NB4 (cell line): ENCODE results near the gene PARD3.

Experiments
- DNase-seq: peaks from one replicate; pipeline ENCODE4 v3.0.0; 2010; ENCODE audit warnings: low read depth
- H3K4me3 ChIP-seq: one replicate; pipeline ENCODE4 v1.5.1; 2011; ENCODE audit warnings: mild to moderate bottlenecking, low read depth, low read length, moderate library complexity
- MYC ChIP-seq: IDR thresholded peaks from 2 replicates; pipeline ENCODE4 v1.6.1; 2011; ENCODE audit warnings: low read depth, low read length
- POLR2A ChIP-seq: IDR thresholded peaks from 2 replicates; pipeline ENCODE4 v1.6.1; 2011; ENCODE audit warnings: mild to moderate bottlenecking; ENCODE audit not compliant: insufficient read length; ENCODE audit errors: extremely low read depth
- TF ChIP-seq, protein P1 (sequence below): IDR thresholded peaks from one replicate; pipeline ENCODE4 v1.5.1; 2012; ENCODE audit warnings: low read depth, low read length
- TF ChIP-seq, protein P2 (sequence below): IDR thresholded peaks from 2 replicates; pipeline ENCODE4 v1.6.1; 2011; ENCODE audit warnings: low read depth, low read length

The PARD3 gene

DNA sequence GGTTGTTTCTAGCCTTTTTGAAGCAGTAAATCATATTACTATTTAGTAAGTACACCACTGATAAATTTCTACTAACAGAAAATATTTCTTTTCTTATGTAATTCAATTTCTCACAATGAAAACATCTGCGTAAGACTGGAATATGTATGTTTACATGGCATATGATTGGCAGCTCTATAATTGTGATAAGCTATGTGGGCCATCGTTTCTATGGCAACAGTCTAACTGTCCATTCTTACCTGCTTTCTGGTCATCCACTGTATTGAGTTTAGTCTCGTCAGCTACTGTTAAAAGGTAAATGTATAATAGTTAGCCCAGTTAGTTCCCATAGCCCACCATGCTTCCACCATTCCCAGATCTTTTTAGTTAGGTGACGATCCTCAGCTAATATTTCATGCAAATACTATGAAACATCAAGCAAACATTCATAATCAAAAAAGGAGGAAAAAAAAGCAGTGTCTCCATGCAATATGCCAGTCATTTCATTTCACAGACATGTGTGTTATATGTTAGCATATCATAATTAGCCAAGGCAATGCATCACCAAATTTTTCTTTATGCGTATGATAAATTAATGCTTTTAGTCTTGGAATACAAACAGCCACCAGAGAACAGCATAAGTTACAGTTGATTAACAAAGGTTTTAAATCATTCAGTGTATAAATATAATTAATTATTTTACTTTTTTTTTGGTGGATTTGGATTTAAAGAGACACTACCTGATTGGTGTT, 479.0 kb downstream of the PARD3 start:
- TF ChIP-seq, protein P1, sequence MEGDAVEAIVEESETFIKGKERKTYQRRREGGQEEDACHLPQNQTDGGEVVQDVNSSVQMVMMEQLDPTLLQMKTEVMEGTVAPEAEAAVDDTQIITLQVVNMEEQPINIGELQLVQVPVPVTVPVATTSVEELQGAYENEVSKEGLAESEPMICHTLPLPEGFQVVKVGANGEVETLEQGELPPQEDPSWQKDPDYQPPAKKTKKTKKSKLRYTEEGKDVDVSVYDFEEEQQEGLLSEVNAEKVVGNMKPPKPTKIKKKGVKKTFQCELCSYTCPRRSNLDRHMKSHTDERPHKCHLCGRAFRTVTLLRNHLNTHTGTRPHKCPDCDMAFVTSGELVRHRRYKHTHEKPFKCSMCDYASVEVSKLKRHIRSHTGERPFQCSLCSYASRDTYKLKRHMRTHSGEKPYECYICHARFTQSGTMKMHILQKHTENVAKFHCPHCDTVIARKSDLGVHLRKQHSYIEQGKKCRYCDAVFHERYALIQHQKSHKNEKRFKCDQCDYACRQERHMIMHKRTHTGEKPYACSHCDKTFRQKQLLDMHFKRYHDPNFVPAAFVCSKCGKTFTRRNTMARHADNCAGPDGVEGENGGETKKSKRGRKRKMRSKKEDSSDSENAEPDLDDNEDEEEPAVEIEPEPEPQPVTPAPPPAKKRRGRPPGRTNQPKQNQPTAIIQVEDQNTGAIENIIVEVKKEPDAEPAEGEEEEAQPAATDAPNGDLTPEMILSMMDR = no peak
- TF ChIP-seq MYC = no peak
- TF ChIP-seq POLR2A = no peak
- TF ChIP-seq, protein P2, sequence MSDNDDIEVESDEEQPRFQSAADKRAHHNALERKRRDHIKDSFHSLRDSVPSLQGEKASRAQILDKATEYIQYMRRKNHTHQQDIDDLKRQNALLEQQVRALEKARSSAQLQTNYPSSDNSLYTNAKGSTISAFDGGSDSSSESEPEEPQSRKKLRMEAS = no peak
- H3K4me3 ChIP-seq = no peak overlapping the region
- no peak for DNase-seq

DNA sequence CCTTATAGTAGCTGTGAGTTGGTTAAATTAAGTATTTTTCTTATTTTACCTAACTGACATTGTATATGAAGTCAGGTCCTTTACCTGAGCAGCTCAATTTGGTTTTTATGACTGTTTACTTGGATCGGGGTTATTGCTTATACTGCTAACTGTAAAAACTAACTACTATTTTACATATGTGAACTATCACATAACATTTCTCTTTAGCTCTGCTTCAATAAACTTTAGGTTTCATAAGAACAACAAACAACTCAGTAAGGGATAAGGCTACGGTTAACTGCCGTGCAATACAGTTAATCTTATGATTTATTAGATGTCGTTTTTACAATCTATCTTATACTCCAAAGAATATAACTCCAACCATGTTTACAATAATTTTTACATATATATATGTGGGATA, 480.2 kb downstream of the PARD3 start:
- H3K4me3 ChIP-seq = no peak overlapping the region
- DNase-seq = no peak
- TF ChIP-seq POLR2A (no peak), MYC (no peak)
- TF ChIP-seq, protein P2 = no peak
- TF ChIP-seq, protein P1 = no peak

DNA sequence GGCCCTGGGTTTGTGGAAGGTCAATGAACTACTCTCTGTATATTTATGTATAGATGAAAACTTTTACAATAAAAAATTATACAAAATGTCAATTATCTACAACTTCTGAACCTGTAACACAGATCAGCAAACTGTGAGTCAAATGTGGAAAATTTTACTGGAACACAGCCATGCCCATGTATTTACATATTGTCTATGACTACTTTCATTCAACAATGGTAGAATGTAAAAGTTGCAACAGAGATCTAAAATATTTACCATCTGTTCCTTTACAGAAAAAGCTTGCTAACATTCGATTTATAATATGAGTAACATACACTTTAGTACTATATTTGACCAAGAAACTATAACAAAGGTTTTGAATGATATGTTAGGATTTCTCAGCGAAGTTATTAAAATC, 481.6 kb downstream of the PARD3 start:
- TF ChIP-seq, protein P1 = no peak
- no peak for TF ChIP-seq MYC
- TF ChIP-seq, protein P2 = no peak
- no peak for TF ChIP-seq POLR2A
- no peak overlapping the region for H3K4me3 ChIP-seq
- DNase-seq = no peak

DNA sequence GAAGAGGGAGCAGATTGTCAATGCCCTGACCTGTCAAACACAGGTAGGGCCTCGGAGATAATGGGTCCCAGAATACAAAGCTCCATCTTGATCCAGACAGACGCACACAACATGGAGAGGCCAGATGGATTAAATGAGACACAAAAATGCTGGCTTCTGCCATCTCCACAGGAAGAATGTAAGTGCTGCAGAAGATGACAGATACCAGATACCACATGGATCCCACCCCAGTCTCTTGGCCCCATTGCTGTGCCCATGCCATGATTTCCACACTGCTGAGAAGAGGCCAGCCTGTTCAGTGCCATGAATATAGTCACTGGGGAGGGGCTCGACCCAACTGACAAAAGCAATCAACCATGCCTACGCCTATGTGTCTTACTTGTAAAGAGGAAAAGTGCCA, 487.9 kb downstream of the PARD3 start:
- DNase-seq = no peak
- TF ChIP-seq, protein P2 = no peak
- TF ChIP-seq MYC (no peak), POLR2A (no peak)
- TF ChIP-seq, protein P1 = no peak

DNA sequence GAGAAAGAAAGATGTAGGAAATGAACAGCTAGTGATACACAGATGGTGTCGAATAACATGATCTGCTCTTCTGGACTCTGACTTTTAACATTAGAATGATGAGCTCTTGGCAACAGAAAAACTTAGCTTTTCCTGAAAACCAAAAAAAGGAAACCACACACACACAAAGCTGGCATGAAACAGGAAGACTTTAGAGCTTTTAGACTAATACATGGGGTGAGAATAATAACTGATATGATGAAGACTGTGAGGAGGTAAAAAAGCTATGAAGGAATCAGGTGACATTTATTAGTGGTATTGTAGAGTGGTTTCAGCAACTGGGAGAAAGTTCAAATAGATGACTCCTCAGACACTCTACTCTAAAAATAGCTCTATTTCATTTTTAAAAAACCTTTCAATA, 491.9 kb downstream of the PARD3 start:
- no peak overlapping the region for H3K4me3 ChIP-seq
- TF ChIP-seq, protein P2 = no peak
- TF ChIP-seq, protein P1 = no peak
- no peak for TF ChIP-seq POLR2A
- TF ChIP-seq MYC = no peak
- DNase-seq = no peak

More for the DNA sequence above, 487.9 kb downstream of the PARD3 start:
- H3K4me3 ChIP-seq = no peak overlapping the region
